Endothelial cell of hepatic sinusoid (primary cell): ENCODE data around the gene TFR2.

Experiments used
- in situ Hi-C: cut with HindIII; loops from 2 replicates; pipeline ENCODE4 v1.10.0; 2017; ENCODE audit warnings: low sequenced_read_pairs

TFR2 gene

DNA sequence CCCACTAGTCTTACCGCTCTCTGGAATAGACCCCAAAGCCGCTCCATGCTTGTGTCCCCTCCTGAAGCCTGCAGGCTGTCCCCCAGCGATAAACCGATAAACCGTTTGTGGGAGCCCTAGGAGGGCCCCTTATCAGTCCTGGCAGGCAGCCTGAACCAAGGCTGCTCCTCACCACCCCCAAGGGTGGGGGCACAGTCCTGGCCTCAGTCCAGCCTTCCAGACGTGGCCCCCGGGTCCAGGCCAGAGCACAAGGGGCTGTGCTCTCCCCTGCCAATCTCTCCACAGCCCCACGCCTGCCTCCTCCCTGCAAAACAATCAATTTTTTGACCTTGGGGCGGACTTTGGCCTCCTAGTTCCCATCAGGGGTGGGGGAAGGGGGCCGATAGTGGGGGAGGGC is at the start of gene TFR2:
TSS of gene TFR2 (minus strand) at position 90 of the 397 bp plus-strand sequence. CDS start at position 47, 43 bp downstream.
- in situ Hi-C loops: no loop called here

DNA sequence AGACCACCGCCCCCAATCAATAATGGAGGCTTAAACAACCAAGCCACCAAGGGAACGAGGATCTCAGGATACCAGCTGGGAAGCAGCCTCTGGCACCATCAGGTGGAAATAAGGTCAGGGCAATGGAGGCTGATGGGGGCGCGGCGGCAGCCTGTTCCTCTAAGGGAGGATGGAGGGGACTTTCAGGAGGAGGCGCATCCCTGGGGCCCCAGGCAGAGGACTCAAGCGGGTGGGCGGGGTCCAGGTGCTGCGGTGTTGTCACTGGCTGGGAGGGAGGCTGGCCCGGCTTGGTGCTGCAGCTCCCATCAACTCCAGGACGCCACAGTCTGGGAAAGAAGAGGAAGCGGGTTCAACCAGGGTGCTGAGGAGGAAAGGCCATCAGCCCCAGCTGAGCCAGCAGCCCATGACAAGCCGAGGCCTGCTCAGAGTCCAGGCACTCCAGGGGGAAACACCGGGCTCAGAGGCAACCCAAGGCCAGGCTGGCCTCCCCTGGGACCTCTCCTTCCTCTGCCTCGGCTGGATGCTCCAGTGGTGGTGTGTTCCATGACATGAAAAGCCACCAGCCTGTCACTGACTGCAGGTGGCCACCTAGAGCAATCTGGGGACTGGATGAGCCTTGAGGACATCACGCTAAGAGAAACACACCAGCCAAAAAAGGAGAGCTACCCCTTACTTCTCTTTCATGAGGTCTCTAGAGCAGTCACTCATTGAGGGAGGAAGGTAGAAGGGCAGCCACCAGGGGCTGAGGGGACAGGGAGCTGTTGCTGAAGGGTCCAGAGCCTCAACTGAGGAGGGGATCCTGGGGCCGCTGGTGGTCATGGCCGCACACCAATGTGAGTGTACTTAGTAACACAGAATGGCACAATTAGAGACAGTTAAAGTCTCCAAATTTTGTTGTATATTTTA is 48.1 kb upstream of the TFR2 start:
- in situ Hi-C loops: no loop called here

DNA sequence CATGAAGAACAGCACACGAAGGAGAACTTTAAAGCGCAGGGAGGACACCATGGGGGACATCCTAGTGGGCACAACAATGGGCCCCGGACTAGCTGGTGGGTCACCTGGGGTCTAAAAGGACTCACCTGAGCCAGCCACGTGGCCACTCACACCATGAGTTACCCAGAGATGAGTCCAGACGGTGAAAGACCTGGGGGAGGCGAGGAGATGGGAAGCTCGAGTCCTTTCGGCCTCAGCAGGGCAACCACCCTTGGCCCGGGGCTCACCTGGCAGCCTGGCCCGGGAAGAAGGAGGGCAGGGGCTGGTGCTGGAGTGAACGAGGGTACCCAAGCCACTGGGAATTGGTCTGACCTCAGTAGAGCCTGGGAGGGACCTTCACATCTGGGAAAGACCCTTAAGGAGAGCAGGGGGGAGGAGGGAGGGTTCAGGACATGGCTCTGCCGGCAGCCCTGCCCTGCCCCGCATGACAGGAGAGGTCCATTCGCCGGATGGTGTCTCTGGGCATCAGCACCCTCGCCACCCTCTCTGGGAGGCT is 47.0 kb upstream of the TFR2 start:
- in situ Hi-C loops: no loop called here

DNA sequence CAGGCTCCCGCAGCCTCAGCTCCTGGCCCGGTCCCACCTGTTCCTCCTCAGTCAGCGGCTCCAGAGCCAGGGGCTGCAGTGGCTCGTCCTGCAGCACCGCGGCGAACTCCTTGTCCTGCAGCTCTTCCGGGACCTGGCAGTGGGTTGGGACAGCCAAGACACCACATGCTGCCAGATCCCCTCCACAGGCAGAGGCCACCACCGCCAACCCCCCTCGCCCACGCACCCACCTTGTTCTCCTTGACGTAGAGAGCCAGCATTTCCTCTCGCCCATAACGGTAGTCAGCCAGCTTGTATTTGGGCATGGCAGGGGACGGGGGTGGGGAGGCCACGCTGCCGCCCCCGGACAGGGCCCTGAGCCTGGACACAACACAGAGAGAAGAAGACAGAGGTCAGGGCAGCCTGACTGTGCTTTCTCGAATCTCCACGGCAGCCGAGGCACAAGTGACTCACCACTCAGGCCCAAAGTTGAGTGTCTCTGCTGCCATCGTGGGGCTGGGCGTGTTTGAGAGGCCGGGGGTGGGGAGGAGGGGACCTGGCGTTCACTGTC is 46.5 kb upstream of the TFR2 start:
- in situ Hi-C loops: no loop called here

DNA sequence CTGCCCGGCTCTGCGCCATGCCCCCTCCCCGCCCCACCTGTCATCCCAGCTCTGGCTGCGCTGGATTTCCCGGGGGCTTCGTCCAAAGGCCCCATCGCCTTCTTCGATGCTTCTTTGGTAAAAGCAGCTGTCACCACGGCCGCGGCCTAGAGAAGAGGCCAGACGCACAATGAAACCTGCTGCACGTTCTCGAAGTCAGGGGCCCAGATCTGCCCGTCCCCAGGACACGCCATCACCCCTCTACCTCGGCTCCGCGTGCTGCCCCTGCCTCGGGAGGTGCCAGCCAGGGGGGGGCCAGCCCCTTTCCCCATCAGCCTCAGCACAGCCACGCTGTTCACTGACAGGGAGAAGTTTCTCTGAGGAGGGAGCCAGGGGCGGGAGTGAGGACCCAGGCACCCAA is 45.9 kb upstream of the TFR2 start:
- in situ Hi-C loops: no loop called here

DNA sequence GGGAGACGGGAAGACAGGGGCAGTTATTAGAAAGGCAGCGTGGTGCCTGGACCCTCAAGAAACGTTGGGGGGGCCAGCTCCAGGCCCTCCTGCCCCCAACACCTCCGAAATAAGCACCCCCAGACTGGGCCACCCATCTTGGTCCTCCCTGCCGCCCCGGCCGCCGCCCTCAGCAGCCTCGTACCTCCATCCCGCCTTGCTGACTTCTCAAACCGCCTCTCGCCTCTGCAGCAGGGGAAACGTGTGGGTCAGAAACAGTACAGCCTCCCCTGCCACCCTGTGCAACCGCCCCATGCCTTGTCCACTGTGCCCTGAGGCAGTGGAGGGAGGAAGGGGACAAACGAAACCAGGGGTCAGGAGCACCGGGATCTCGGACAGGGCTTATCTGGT is 45.5 kb upstream of the TFR2 start:
- in situ Hi-C loops: no loop called here

DNA sequence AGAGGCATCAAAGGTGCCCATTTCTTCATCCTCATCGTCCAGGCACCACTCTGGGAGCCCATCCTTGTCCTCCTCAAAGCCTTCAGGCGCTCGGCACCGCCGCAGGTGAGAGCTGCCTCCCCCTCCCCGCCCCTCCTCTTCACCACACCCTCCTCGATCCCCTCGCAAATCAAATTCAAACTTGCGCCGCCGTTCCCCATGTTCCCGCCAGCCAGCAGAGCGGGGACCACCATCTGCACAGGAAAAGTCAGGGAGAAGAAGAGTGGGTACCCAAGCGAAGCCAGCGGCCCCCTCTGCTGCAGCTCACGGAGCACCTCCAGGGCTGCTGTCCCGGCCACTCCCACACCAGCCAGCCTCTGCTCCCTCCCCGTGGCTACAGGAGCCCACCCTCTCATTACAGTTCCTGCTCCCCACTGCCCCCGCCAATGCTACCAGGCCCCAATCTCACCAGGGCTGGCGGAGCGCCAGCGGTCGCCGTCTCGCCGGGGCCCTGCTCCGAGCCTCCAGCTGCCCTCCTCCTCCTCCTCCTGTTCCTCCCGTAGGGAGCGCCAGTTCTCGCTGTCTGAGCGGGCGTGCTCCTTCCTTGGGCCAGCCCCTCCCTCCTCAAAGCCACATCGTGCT is 45.0 kb upstream of the TFR2 start:
- in situ Hi-C loops: no loop called here

DNA sequence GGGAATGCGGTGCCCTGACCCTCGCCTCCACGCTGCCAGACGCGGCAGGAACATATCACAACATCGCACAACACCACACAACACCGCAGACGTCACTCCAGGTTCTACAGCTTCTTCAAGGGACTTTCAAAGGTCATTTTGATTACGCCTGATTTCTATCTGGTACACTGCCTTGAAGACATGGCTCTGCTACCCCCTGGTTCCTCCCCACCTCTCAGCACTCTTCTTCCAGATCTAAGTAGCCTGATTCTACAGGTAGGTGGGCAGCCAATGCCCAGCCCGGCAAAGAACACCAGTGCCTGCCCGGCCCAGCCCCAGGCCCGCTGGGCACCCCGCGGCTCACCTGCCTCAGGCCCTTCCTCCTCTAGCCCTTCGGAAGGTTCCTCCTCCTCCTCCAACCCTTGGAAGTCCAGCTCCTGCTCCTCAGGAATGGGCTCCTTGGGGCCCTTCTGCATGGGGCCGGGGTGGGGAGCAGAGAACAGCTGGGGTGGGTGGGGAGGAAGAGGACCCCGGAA is 44.3 kb upstream of the TFR2 start:
- in situ Hi-C loops: no loop called here

DNA sequence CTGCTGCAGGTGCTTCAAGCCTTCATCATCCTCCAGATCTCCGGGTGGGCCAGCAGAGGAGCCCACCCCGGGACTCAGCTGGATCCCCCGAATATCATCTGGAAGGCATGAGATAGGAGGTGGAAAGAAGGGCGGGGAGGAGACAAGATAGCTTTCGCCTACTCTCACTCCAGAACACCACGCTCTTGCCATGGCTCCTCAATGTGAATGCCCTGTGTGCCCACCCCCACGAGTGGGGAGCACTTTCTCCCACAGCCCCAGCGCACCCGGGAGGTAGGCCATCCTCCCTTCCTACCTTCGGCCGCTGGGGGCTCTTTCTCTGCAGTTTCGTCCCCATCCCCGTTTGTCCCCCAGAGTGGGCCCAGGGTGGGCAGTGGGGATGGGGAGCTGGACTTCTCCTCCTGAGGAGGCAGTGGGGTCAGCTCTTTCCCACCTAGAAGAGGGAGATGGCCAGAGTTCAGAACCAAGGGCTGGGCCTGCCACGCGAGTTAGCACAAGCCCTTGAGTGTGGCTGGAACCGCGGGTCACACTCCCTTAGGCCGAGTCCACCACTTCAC is 43.8 kb upstream of the TFR2 start:
- in situ Hi-C loops: no loop called here

DNA sequence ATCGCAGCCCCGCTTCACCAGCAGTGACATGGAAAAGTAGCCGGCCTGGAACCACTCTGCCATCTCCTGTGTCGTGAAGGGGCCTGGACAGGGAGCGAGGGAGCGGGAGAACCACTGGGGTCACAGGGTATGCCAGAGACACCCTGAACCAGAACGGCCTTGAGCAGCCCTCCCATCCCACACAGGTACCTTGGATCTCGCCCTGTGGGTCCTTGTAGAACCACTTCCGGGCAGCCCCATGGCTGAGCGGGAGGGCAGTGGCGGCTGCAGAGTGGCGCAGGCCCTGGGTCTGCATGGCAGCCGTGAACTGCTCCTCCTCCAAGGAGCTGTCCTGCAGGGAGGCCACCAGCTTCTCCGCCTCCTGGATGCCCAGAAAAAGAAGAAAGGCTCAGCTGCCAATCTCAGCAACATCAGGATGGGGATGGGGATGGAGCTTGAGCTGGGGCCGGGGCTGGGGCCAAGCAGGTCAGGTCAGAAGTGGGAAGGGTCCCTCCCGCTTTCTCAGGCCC is 43.2 kb upstream of the TFR2 start:
- in situ Hi-C loops: no loop called here

DNA sequence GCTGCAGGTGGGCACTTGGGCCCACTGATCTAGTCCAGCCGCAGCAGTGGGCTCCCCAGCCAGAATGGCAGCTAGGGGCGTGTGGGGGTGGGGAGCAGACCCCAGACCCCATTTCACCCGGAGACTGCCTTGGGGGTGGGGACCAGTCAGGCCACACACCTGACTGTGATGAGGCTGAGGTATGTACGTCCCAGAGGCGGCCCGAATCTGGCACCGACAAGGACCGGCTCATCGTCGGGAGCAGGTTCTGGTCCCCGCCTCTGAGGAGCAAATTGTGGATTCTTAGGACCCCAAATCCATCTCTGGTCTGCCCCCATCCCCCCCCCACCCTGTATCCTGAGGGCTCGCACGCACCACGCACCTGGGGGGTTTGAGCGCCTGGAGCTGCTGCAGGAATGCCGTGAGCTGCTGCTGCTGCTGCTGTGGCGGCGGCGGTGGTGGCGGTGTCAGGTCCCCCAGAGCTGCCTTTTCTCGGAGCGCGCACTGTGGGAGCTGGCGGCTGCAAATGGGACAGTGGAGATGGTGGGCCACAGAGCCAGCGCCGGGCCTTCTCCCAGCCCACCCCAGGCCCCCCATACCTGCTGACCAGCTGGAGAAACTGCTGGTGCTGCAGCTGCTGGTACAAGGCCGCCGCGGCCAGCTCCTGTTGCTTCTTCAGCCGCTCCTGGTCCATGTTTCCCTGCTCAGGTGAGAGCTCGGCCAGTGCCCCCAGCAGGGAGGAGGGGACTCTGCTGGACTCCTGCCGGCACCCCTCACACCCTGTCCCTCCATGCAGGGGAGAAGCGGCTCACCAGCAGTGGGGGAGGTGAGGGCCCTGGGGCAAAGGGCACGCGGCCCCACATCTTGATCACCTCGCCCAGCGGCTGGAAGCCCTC is 42.5 kb upstream of the TFR2 start:
- in situ Hi-C loops: no loop called here

DNA sequence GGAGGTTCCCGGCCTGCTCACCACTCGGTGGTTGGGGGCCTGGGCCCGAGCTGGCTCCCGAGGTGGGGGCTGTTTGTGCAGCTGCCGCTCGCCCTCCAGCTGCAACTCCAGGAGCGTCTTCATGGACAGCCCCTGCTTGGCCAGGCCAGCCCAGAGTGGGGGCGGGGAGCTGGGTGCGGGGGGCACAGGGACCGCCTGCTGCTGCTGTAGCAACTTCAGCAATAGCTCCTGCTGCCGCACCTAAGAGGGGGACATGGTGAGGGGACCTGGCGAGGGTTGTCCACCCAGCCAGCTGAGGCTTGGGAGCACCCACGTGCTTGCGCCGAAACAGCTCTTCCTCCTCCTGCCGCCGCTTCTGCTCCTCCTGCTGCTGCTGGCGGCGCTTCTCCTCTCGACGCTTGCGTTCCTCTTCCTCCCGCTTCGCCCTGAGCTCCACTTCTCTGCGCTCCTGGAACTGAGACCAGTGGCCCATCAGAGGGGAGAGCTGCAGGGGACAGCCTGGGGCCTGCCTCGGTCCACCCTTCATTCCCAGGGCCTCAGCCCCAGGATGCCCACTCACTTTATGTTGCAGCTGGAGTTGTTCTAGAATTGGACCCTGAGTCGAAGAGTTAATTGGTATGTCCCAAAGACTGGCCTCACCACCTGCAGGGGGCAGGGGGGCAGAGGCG is 41.8 kb upstream of the TFR2 start:
- in situ Hi-C loops: no loop called here

DNA sequence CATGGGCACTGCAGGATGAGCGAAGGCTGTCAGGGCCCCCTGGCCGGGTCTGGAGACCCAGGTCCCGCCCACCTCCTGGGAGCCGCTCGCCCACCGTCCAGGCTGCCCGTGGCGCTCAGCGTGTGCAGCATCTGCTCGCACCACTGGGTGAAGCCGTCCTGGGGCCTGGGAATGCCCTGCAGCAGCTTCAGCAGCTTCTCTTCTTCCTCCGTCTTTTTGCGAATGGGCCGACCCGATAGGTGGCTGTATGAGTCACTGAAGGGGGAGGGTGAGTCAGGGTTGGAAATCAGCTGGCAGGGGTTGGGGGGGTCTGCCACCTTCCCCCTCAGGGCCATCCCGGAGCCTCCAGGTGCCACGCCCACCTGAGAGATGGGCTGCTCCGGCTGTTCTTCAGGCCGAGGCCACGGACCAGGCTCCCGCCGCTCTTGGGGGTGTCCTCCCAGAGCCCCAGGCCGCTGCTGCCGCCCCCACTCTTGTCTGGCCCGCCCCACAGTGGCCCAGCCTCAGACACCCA is 40.9 kb upstream of the TFR2 start:
- in situ Hi-C loops: no loop called here

DNA sequence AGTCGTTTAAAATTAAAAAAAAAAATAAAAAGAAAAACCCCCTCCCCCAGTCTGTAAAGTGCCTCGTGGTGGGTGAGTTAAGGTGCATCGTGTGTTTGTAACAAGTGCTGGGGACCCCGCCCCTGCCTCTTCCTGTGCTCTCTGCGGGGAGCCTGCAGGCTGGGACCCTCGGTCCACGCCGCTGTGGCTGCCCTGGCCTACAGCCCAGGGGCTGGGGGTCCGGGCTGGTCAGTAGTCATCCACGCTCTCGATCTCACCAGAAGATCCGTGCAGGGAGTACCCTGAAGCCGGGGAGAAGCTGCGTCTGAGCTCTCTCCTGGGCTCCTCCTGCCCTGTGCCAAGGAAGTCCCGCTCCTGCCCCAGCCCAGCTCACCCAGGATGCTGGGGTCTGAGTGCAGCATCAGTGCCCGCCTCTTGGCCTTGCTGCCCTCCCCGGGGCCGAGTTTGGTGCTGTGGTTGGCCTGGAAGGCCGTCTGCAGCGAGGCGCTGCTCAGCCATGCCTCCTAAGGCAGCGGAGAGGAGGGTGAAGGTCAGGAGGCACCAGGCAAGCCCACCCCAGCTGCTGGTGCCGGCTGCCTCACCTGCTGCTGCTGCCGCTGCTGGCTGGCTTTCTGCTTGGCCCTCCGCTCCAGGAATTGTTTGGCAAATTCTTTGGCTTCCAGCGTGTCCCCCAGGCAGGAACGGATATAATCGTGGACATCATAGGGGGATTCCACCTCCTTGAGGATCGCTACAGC is 40.3 kb upstream of the TFR2 start:
- in situ Hi-C loops: no loop called here

DNA sequence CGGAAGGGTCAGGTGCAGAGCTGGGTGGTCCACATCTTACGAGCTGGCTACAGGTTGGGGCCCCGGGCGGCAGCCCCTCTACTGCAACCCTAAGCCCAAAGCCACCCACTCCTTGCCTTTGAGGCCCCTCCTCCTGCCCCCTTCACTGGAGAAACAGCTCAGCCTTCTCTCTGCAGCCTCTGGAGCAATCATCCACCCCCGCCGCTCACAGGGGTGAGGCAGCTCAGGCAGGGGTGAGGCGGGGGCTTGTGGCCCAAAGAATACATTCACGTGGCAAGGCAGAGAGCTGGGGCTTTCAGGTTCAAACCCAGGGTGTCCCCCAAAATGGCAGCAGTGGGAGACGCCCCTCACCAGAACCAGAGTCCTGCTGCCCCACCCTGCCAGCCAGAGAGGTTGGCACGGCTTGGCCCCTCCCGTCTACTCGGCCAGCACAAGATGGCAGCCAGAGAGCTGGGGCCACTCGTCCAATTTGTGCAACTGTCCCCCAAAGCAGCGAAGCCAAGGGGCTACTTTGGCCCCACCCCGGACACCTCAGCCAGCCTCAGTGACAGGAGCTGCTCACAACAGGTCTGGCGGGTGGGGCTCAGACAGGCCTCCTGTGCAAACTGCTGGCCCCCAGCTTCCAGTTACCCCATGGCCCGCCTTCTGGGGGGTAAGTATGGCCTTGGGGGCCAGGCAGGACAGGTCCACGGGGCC is 39.4 kb upstream of the TFR2 start:
- in situ Hi-C loops: no loop called here

DNA sequence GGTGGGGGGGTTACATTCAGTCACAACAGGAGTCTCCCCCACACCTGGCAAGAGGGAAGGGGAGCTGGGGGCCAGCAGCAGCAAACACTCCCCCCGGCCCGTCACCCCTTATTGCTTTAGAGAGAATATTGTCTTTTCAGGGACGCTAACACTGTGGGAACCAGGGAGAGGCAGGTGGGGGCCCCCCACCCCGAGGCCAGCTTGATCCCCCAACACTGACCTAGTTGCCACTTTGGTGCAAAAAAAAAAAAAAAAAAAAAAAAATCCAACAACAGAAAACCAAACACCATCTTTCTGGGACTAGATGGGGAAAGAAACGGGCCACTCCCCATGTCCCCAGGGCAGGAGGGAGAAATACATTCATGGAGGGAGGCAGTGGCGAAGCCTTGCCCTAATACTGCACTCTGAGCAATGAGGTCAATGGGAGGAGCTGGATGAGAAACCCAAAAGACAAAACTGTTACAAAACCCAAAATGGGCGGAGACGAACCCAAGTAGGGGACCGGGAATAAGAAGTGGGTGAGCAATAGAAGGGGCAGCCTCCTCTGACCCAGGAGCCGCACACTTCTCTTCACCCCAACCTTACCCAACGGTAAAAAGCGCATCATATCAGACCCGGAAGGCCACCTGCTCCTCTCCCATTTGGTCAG is 38.7 kb upstream of the TFR2 start:
- in situ Hi-C loops: no loop called here

DNA sequence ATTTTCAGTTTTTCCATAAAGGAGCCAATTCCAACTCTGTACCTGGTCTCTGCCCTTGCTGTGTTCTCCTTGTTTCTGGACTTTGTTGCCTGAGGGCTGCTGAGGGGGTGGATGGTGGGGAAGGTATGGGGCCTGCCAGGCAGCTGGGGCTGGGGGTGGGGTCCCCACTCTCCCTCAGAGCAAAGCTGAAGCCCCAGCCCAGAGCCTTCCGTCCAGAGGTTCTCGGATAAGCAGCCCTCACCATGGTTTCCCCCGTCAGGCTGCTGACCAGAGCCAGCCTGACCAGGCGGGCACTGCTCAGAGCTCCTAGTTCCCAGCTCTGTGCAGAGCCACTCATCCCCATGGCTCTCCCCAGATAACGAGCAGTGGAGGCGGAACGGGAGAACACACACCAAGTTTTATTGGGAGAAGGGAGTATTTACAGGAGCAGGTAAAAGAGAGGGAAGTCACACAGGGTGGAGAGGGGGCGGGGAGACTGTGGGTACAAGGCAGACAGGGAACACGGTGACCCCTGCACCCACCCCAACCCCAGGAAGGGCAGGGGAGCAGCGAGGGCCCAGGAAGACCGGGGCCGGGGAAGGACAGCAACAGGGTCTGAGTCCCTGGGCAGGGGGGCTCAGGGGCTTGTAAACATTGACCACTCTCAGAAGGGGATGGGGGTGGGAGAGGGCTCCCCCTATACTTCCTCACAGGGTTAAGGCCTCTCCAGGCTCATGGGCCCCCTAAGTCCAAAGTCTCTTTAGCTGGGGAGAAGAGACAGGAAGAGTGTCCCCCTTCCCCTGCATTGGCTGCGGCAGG is 38.0 kb upstream of the TFR2 start:
- in situ Hi-C loops: no loop called here
